Fibroblast of mammary gland (primary cell): ENCODE measurements around the gene DIPK1A.

Source experiments
- DNase-seq: peaks from one replicate; pipeline ENCODE4 v3.0.0-alpha.2; 2010; ENCODE audit warnings: low read depth
- H3K4me3 ChIP-seq: 2 replicates; pipeline ENCODE4 v1.5.1; 2011; ENCODE audit warnings: low read depth, mild to moderate bottlenecking, low read length, moderate library complexity; ENCODE audit not compliant: control insufficient read depth
- CTCF ChIP-seq: conservative IDR thresholded peaks from 2 replicates; pipeline ENCODE4 v1.5.1; 2011; ENCODE audit warnings: low read depth, low read length, inconsistent platforms; ENCODE audit not compliant: control insufficient read depth, insufficient read depth

The DIPK1A gene

GRCh38 chr1:92844439-92844838, 116.8 kb downstream of the DIPK1A start:
- DNase-seq = no peak
- no peak overlapping the region for H3K4me3 ChIP-seq
- no peak for TF ChIP-seq CTCF

DNA sequence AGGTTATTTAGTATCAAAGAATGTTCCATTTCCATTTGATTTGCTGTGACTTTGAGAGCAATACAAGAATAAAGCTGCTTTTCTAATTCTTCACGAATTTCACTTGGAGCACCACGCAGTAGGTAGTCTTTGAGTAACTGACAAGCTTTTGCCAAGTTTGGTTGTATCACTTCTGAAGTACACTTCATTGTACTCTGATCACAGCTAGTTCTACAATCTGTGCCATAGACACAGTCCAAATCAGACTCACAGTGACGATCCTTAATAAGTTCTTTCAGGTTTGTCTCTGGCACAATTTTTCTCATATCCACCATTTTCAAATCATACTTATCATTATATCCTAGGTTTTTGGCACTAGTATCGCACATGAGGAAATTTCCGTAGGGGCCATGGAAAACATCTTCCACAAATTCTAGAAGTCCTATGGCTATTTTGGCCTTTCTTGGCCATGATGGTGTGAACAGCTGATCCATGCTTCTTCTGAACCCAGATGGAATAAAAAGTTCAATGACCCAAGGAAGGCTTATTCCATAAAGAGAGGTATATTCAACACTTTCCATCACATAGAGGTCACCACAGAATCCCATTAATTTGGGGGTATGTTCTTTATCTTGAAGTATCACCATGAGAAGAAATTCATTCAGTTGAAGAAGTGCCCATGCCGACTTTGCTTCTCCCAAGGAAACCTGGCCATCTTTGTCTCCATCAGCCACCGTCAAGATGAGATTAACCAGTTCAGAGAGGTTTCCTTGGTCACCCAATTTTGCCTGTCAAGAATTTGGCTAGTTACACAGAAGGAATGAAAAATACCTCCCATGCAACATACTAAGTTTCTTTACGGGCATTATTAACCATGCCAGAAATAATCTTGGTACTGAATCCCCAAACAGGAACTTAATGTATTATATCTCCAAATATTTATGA, 117.6 kb downstream of the DIPK1A start:
- H3K4me3 ChIP-seq = no peak overlapping the region
- TF ChIP-seq CTCF = no peak
- DNase-seq = no peak

DNA sequence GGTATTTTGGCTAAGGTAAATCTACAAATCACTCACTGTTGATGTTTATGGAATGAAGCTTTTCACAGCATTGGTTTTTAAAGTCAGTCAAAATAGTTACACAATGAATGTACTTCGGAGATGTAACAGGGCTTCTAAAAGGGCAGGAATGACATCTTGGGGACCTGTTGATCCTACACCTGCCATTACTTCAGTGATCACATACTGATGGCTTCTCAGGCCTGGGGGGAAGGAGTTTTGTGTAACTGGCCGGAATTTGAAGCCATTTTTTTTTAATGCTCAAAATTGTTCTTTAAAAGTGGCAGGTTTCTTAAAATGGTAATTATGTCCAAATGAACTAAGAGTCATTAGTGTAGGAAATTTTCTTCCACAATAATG, 118.2 kb downstream of the DIPK1A start:
- DNase-seq = no peak
- no peak for TF ChIP-seq CTCF
- no peak overlapping the region for H3K4me3 ChIP-seq

- no peak for DNase-seq
- no peak overlapping the region for H3K4me3 ChIP-seq
- no peak for TF ChIP-seq CTCF
Observed at GRCh38 chr1:92842082-92843045, 118.9 kb downstream of the DIPK1A start.

- no peak for TF ChIP-seq CTCF
- DNase-seq = no peak
- no peak overlapping the region for H3K4me3 ChIP-seq
Observed at GRCh38 chr1:92840600-92840999, 120.7 kb downstream of the DIPK1A start.

- no peak for DNase-seq
- no peak for TF ChIP-seq CTCF
- H3K4me3 ChIP-seq = no peak overlapping the region
Observed at GRCh38 chr1:92839442-92839841, 121.8 kb downstream of the DIPK1A start.
